Measurements from ENCODE around the gene SPEG. TPM values are rescaled to one million over a fixed set of nuclear protein-coding genes. Genes with fewer than 3 reads are reported as not detected.

SPEG gene
- polyA plus RNA-seq, 2 of the 4 experiments (the other 2 are of a cell fraction) = 2.3 to 11.5 TPM

DNA sequence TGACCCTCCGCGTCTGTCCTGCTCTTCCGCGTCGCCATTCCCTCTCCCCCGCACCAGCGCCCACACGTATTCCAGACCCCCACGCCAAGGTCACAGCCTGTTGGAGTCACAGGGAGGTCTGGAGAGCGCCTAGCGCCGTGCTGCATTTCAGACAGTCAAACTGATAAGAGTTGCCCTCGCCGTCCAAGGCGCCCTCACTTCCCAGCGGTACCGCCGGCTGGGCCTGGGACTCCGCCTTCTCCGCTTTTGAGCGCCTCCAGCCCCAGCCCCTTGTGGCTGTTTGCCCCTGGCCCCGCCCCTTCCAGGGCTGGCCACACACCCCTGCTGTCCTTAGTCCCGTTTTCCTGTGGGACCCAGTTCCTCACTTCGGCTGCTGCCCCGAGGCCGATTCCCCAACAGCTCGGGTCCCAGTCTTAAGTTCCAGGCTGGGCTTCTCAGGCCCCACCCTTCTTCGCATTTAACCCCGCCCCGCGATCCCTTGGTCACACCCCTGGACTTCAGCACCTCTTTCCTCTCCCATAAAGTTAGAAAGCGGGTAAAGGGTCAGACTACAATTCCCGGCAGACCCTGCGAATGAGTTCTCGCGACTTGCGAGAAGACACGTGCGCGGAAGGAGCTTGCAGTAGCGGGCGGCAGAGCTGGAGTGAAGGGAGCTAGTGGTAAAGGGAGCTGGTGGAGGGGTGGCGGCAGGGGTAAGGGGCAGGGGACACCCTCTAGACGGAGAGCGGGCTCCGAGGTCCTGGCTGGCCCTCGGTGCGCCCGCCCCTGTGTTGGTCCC, 63.8 kb downstream of the SPEG start, which contains the start of gene GMPPA (continued):
- TF ChIP-seq TP53 (CRISPR knock-in tag; IDR thresholded peaks at IDR 0.05) = no peak

DNA sequence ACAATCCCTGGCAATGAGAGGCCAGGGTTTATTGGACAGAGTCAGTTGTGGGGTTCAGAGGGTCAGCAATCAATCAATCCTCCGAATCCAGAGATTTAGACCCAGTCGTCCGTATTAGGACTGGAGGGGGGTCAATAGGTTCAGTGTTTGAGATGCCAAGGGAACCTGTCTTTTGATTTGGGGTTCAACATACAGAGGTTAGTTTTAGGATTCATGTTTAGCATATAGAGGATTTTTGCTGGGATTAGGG, 64.3 kb downstream of the SPEG start:
- 4% methylated on average over 3 of the region's 3 CpGs for WGBS (ENCODE audit: missing lambda C conversion rate)
- Histone ChIP-seq H3K9me3 (no peaks in the 10 kb centered on the region), H3K4me2 (peak overlapping the region; percentile 83), H3K4me3 (peak overlapping the region; percentile 75), H3K27ac (peak overlapping the region; percentile 84 to 91), H3K4me1 (peaks cover 22% of the 10 kb centered on the region; the same call in 2 of the 3 replicates)
- DNase-seq (ENCODE audit: low read depth in 1 of 2, low spot score in 1 of 2) (no peak), ATAC-seq (no peak), FAIRE-seq (no peak)
- 0 out of 2 replicates have a peak, but pooled peaks have one; percentile 25 for TF ChIP-seq HOXB5 (CRISPR knock-in tag; IDR thresholded peaks at IDR 0.05)
- TF ChIP-seq TP53 (CRISPR knock-in tag; IDR thresholded peaks at IDR 0.05) = no peak
- TF ChIP-seq KDM5A (IDR thresholded peaks at IDR 0.05) = 0 out of 2 replicates have a peak, but pooled peaks have one; percentile 29
- ChIA-PET POLR2A (interaction anchor here (0.8 to 2.0 kb wide), 13 partner anchors 8 to 111 kb away, joined by 3 to 24 read pairs (median 6); partner anchors contain the start of genes DNPEP, OBSL1 and STK11IP), CTCF (interaction anchor here (3.2 to 89.4 kb wide), 3 partner anchors 7 to 97 kb away, joined by 8 to 3291 read pairs (median 3291); partner anchors contain the start of genes ASIC4, CHPF, GMPPA and SPEG)

DNA sequence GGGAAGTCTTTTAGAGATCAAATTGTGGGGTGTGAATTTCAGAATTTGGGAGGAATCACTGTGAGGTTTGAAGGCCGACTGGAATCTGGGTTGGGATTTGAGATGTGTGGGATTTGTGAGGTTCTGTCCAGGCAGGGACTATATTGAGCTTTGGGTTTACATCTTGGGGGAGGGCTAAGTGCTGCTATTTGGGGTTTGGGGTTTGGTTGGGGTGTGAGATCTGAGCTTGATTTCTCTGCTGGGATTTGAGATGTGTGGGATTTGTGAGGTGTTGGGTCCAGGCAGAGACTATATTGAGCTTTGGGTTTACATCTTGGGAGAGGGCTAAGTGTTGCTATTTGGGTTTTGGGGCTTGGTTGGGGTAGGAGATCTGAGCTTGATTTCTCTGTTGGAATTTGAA, 64.9 kb downstream of the SPEG start:
- no peak for FAIRE-seq
- peak overlapping the region; percentile 75 for H3K4me3 ChIP-seq
- no peak for TF ChIP-seq ESRRA (IDR thresholded peaks at IDR 0.05; ENCODE audit: borderline replicate concordance, low read length)
- H3K9me3 ChIP-seq = no peaks in the 10 kb centered on the region
- ATAC-seq = no peak
- ChIA-PET POLR2A (interaction anchor here (1.1 to 2.0 kb wide), 2 partner anchors 10 to 99 kb away, joined by 8 to 10 read pairs; partner anchors contain the start of gene STK11IP), CTCF (interaction anchor here (1.1 to 89.4 kb wide), 4 partner anchors 7 to 99 kb away, joined by 3 to 3291 read pairs (median 1650); partner anchors contain the start of genes ASIC4, CHPF, GMPPA and SPEG)
- H3K4me2 ChIP-seq = peak overlapping the region; percentile 83
- H3K4me1 ChIP-seq = peaks cover 22% of the 10 kb centered on the region; the same call in 2 of the 3 replicates
- DNase-seq (ENCODE audit: low read depth in 1 of 2, low spot score in 1 of 2) = no peak
- WGBS (ENCODE audit: missing lambda C conversion rate) = 37% methylated on average over 1 of the region's 1 CpG
- peak overlapping the region; percentile 84 to 91 for H3K27ac ChIP-seq

DNA sequence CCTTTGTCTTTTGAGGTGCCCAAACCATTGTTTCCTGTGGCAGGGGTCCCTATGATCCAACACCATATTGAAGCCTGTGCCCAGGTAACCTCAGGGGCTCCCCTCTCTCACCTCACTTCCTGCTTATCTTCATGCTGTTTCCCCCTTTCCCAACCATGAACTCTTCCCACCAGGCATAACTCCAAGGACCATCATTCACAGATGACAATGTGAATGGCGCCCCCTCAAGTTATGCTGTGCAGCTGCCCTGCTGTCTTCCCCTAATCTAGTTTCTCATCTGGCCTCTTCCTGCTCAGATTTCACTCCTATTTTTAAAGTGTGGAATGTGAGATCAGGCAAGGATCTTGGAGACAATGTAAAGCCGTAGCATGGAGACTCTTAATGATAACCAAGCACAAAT, 65.5 kb downstream of the SPEG start:
- Histone ChIP-seq H3K4me2 (peak overlapping the region; percentile 83), H3K27ac (no peak overlapping the region), H3K9me3 (no peaks in the 10 kb centered on the region), H3K4me3 (no peak overlapping the region), H3K4me1 (peaks cover 22% of the 10 kb centered on the region; the same call in 2 of the 3 replicates)
- FAIRE-seq (no peak), ATAC-seq (no peak), DNase-seq (ENCODE audit: low read depth in 1 of 2, low spot score in 1 of 2) (peak in 1 of 2 experiments; percentile 30)
- 91% methylated on average over 2 of the region's 2 CpGs for WGBS (ENCODE audit: missing lambda C conversion rate)
- CTCF ChIA-PET = interaction anchor here (1.1 to 89.4 kb wide), 4 partner anchors 6 to 100 kb away, joined by 3 to 3291 read pairs (median 1650); partner anchors contain the start of genes ASIC4, CHPF, GMPPA and SPEG
- peak in 1 of 2 experiments; percentile 14; a peak in 1 of 5 replicates for TF ChIP-seq RAD21 (conservative IDR thresholded peaks at IDR 0.05 in 1 of 2, IDR thresholded peaks at IDR 0.05 in 1 of 2)
- no peak for TF ChIP-seq KDM1A (IDR thresholded peaks at IDR 0.05; ENCODE audit: low read depth)
- POLR2A ChIA-PET = interaction anchor here (1.1 kb wide), 1 partner anchor 10 kb away, joined by 8 read pairs; no protein-coding TSS in a partner anchor

DNA sequence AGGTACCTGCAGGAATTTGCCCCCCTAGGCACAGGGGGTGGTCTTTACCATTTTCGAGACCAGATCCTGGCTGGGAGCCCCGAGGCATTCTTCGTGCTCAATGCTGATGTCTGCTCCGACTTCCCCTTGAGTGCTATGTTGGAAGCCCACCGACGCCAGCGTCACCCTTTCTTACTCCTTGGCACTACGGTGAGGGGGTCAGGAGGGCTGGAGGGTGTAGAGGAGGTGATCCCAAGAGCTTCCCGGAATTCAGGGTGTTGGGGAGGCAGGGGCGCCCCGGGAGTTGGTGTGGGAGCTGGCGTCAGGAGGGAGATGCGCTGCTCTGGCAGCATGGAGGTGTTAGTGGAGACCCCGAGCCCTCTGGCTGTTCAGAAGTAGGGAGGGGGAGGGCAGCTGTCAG, 67.2 kb downstream of the SPEG start:
- 93% methylated on average over 14 of the region's 14 CpGs for WGBS (ENCODE audit: missing lambda C conversion rate)
- no peaks in the 10 kb centered on the region for H3K9me3 ChIP-seq
- FAIRE-seq (no peak), ATAC-seq (no peak), DNase-seq (ENCODE audit: low read depth in 1 of 2, low spot score in 1 of 2) (no peak)
- ChIA-PET CTCF (interaction anchor here (79.1 to 89.4 kb wide), 2 partner anchors 4 to 32 kb away, joined by 3291 read pairs; partner anchors contain the start of genes ASIC4, CHPF, GMPPA and SPEG), POLR2A (no interaction called here)
- no peak overlapping the region for H3K4me3 ChIP-seq
- H3K27ac ChIP-seq = no peak overlapping the region
- peaks cover 15% of the 10 kb centered on the region; the same call in 2 of the 3 replicates for H3K4me1 ChIP-seq
- H3K4me2 ChIP-seq = no peak overlapping the region
- TF ChIP-seq EHF (CRISPR knock-in tag; IDR thresholded peaks at IDR 0.05) (no peak), KDM1A (IDR thresholded peaks at IDR 0.05; ENCODE audit: low read depth) (no peak), KDM5A (IDR thresholded peaks at IDR 0.05) (no peak), HDAC2 (IDR thresholded peaks at IDR 0.05) (no peak), CHD4 (IDR thresholded peaks at IDR 0.05; ENCODE audit: borderline replicate concordance) (no peak), POLR2AphosphoS2 (conservative IDR thresholded peaks at IDR 0.05; ENCODE audit: low read length) (no peak)
- TF ChIP-seq, protein P1, sequence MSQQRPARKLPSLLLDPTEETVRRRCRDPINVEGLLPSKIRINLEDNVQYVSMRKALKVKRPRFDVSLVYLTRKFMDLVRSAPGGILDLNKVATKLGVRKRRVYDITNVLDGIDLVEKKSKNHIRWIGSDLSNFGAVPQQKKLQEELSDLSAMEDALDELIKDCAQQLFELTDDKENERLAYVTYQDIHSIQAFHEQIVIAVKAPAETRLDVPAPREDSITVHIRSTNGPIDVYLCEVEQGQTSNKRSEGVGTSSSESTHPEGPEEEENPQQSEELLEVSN (IDR thresholded peaks at IDR 0.05; ENCODE audit: borderline replicate concordance, low read depth) = no peak

All from A549 (cell line).